Stromal cell of bone marrow (primary cell): ENCODE measurements around the gene CFAP65.

Experiments used
- DNase-seq: peaks from one replicate; pipeline ENCODE4 v3.0.0-alpha.2; 2012; ENCODE audit warnings: low read depth

The CFAP65 gene

DNA sequence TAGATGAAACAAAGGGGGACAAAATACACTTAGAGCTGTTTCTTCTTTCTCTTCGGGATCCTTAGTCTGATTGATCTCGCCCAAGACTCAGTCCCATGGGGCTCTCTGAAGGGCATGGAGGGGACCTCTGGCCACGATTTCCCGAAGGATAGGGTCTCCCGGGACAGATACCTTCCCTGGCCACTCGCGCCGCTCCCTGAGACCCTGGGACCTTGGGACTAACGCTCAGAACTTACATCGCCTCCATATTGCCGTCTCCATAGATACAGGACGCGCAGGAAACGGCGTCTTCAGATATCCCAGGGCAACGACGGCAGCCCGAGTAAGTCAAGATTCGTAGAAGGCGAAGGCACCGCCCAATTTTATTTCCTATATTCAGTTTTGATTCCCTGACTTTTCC lies at the start of gene CFAP65:
TSS of gene CFAP65 (minus strand) at position 265 of the 400 bp plus-strand sequence. CDS start 2,468 bp downstream, outside the sequence.
- peak; percentile 38 for DNase-seq

DNA sequence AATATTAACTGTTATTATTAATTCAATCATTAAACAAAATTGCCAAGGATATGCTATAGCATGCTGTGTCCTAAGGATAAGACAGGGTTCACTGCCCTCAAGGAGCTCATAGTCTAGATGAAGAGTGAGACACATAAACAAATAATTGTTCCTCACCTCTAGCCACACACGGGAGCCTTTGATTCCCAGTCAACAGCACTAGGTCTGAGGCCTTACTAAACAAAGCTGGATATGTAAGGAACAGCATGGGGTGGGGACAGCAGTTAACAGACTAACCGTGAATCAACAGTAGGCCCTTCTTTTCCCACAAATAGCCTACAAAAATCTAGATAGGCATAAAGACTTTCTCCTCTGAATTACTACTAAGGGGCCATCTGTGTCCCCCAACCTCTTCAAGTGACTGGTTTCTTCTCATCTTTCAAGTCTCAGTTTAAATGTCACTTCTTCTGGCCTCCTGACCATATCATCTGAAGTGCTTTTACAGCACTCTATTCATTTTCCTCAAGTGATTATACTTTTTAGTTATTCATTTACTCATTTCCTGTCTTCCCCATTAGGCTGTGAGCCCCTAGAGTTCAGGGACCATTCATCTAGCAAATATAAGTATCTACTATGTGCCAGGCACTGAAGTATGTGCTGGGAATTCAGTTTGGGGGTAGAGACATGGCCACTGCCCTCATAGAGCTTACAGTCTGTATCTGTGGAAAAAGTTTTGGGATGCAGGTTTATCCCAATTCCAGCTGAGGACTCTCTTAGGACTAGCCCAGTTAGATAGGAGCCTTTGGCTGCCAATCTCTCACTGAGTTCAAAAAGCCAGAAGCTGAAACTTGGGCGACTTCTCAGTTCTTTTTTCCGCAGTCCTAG lies 49.4 kb upstream of the CFAP65 start:
- no peak for DNase-seq

DNA sequence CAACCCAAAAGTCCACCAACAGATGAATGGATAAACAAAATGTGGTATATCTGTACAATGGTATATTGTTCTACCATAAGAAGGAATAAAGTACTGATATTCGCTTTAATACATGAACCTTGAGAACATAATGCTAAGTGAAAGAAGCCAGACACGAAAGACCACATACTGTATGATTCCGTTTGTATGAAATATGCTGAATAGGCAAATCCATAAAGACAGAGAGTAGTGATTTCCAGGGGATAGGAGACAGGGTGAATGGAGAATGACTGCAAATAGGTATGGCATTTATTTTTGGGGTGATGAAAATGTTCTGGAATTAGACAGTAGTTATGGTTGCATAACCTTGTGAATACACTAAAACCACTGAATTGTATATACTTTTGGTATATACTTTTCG lies 48.0 kb upstream of the CFAP65 start:
- no peak for DNase-seq

- DNase-seq = no peak
Measured at GRCh38 chr2:219087848-219088247, 46.5 kb upstream of the CFAP65 start.

DNA sequence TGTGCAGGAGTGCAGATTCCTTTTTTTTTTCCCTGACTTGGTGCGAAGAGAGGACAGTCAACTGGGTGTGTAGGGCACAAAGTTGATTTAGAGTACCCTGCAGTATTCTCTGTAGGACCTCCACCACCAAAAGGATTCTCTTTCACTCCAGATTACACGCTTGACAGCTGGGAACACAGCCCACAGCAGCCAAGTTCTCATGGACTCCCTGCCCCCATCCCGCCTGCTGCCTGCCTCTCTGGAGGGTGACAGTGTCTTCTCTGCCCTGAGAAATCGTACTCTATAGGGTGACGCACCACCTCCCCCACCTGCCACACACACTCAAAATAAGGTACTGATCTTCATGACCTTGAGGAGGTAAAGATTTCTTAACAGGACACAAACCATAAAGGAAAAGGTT lies 46.0 kb upstream of the CFAP65 start:
- DNase-seq = no peak

DNA sequence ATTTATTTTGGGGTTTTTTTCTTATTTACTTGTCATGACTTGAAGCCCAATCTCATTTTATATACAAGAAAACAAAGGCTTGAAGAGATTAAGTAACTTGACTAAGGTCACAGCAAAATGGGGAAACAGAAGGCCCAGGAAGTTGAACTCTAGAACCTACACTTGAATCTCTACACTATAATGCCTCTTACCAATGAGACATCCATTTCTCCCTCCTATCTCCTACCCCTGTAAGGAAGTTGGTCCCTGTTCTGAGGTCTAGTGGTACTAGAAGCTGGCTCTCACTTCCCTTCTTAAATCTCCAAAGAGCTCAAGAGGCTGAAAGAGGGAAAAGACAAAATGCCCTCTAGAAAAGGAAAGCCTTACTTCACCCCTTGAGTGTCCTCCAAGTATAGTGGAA lies 44.9 kb upstream of the CFAP65 start:
- DNase-seq = no peak

DNA sequence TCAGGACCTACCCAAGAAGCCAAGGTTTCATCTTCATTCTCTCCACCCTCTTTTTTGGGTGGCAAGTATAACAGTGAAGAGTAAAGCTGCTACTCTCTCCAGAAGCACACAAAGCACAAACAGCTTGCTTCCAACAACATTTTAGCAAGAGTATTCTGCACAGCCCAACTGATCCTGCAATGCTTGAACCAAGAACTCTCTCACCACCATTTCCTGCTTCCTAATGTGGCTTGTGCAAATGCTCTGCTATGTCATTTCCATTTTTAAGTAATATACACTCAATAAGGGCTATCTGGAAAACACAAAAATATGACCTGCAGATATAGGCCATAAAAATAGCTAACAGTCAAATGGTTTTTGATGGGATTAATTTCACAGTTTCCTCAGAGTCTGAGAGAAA lies 43.5 kb upstream of the CFAP65 start:
- no peak for DNase-seq

GRCh38 chr2:219082332-219082958 lies 41.1 kb upstream of the CFAP65 start:
- DNase-seq = no peak

- no peak for DNase-seq
Measured at GRCh38 chr2:219081701-219082331, 40.5 kb upstream of the CFAP65 start.

- DNase-seq = no peak
Measured at GRCh38 chr2:219081096-219081495, 39.8 kb upstream of the CFAP65 start.

DNA sequence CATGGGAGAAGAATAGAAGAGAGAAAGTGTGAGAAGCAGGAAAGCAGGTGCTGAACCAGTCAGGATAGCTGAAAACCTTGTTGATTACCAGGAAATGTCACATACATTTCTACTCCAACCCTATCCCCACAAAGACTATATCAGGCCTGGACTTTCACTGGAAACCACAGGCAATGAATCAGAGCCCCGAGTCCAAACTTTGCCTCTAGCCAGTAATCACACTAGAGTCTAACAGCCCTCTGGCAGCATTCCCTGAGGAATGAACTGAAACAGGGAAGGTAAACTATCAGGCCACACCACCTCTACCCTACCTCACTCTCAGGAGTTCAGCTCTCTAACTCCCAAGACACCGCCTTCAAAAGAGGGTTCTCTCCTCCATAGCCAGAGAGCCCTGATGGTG lies 38.1 kb upstream of the CFAP65 start:
- peak; percentile 38 for DNase-seq

DNA sequence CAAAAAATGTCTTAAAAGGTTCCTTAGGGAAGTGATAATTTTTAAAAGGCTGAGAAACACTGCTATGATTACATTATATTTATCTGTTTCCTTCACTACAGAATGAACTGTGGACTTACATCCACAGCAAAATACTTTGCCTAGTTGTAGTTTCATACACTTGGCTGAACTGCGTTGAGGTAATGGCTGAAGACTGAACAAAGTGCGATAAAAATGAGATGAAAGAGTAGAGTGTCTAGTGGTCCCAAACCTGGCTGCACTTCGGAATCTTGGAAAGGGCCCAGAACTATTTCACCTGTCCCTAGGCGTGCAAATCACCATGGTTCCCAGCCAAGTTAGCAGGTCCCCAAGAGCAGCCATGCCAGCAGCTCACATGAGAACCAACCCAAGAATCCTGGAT lies 37.6 kb upstream of the CFAP65 start:
- no peak for DNase-seq

- no peak for DNase-seq
Measured at GRCh38 chr2:219078126-219078525, 36.8 kb upstream of the CFAP65 start.

DNA sequence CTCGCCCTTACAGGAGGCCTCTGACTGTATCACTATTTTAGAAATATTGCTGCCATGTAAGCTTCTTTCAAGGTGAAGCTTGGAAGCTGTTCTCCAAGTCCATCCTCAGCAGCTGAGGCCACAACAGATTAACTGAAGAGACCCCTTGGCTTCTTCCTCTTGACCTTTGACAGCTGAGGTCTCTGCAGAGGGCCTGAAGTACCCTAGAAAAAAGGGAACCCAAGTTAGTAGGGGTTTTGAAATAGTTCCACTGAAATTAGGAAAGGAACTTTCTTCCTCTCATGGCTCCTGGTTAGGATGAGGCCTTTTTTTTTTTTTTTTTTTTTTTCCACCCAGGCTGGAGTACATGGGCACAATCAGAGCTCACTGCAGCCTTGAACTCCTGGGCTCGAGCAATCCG lies 34.9 kb upstream of the CFAP65 start:
- no peak for DNase-seq

DNA sequence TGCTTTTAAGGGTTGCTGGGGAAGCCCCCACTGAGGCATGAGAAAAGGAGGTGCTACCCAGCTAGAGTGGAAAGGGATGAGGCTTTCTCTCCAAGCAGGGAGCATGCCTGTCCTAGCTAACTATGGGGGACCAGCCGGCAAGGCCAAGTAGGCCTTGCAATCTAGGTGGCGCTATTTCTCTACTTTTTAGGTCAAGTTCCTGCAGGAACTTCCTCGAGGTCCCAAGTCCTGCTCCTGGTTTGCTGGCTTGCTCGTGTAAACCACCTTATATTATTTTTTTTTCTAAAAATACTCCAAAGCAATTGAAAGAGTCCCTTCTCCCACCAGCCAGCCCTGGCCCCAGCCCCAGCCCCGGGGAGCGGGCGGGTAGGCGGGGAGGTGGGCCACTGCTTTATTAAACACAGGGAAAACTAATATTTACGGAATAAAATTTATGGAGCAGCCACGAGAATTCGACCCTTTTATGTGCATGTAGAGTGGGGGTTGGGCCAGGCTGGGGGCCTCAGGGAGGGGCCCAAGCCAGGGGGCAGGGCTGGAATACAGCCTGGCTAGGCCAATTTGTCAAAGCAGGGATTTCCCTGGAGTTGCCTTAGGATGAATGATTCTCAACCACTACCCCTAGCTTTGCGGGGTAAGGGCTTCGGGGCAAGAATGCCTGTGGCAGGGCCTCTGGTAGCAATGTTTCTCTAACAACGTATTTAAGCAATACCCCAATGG lies 32.3 kb upstream of the CFAP65 start:
- peak; percentile 33 for DNase-seq

DNA sequence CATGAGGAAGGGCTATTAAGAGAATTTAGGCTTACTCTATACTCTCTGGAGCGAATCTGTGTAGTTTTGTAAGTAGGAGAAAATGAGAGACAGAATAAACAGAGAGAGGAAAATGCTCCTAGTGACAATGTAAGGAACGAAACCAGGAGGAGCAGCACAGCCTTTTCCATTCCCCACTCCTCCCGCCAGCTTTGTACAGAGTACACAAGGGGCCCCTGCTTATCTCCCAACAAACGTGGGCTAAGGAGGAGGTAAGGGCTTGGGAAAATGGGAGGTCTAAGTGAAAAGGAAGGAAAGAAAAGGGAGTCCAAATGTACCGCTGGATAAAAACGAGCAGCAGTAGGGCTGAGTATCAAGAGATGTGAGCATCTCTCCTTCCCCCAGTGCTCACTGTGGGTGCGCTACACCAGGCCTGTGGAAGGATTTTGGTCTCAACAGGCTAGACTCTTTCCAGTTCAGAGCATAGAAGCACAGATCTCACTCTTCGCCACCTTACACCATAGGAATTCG lies 31.5 kb upstream of the CFAP65 start:
- DNase-seq = no peak

DNA sequence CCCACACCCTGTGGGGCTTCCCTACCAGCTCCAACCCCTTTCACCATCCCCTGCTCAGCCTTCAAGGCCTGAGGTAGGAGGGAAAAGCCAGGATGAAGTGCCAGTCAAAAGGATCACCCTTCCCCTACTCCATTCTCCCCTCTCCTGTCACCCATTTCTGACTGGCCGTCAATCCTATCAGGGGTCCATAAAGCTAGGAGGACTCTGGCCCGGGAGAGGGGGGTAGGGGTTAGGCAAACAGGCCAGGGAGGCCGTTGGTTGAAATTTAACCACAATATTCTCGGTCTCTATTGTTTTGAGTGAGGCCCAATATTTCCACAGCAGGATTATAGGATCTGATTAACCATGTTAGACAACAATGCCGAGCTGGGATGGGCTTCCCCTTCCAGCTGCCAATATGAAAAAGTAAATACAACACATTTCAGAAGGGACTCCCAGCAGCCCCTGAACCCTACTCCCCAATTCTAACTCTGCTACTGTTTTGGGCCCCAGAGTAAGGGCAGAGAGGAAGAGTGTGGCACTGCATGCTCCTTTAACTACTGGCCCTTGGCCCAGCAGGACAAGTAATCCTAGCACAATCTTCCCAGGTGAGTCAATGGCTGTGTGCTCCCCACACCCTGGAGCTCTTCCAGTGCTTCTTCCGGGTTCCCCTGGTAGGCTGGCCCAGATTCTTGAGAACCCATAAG lies 30.0 kb upstream of the CFAP65 start:
- DNase-seq = no peak

DNA sequence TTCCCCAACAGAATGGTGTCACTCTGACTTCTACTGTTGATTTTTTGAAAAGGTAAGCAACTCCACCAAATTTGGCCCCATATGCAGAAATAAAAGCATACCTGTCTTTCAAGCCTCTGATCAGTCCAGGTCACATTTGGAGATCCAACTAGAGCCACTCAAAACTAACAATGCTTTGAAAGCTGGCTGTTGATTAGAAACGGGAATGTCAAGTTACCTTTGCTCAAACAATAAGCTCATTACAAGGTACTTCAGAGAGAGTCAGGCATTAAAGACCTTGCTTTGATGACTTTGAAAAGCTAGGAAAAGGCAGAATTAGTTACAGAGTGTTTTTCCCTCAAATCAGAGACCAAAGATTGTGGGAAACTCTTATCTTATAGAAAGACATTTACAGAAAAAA lies 24.2 kb upstream of the CFAP65 start:
- DNase-seq = no peak

DNA sequence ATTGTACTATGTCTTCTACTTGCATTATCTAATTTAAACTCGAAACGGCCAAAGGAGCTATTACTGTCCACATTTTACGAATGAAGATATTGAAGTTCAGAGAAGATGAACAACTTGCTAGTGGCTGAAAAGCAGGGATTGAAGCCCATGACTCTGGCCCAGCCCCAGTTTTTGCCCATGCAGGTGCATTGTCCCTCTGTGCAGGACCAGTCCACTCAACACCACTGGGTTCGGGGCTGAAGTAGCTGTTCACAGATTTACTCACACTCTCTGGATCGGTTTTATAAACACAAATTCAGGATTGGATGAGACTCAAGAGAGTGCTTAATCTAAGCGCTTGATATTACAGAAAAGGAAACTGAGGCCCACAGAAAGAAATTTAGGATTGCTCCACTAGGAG lies 20.8 kb upstream of the CFAP65 start:
- DNase-seq = no peak

DNA sequence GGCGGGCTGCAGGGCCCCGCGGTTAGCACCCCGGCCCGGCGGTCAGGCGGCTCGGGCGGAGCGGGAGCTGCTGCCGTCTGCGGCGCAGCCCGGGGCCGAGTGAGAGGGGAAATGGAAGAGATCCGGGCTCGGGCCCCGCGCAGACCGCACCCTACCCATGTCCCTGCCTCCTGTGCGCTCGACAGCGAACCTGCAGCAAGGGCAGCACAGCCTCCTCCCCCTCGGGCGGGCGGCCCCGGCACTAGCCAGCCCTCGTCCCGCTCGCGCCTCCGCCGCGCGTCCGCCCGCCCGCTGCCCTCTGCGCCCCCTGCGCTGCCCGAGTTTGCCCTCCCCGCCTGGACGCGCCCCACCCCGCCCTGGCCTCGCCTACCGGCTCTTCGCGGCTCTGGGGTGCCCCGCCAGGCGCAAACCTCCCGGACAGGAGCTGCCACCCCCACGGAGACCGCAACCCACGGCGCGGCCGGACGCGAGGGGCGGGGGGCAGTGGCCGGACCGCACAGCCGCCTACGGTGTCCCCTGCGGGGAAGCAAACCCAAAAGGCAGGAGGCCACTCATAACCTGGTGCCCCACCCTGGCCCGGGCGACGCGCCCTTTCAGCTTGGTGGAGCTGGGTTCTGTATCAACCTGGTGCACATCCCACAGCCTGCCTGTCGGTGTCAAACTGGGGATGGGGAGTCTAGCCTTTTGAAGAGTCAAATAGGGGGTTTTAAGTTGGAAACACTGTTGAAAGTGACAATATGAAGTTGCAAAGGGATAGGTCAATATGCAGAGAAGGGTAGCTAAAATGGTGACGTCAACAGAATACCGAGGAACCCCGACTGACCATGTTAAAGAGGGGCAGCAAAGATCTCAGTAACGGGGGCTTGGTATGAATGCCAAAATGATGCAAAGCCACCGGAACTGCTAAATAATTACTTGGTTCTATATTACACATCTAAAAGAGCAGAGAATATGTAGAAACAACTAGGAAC lies 19.8 kb upstream of the CFAP65 start, which contains the start of gene IHH:
TSS of gene IHH (minus strand) at position 101 of the 971 bp plus-strand sequence. CDS start 454 bp downstream, outside the sequence.
- DNase-seq = no peak
